Measurements from ENCODE around the gene SDC3. TPM values are rescaled to one million over a fixed set of nuclear protein-coding genes. Genes with fewer than 3 reads are reported as not detected.

SDC3 gene
- total RNA-seq, 1 experiment from 2014 or later = 39.8 TPM

- no peak for DNase-seq (ENCODE audit: low read depth)
Observed at GRCh38 chr1:30891227-30891552, 17.4 kb downstream of the SDC3 start.

DNA sequence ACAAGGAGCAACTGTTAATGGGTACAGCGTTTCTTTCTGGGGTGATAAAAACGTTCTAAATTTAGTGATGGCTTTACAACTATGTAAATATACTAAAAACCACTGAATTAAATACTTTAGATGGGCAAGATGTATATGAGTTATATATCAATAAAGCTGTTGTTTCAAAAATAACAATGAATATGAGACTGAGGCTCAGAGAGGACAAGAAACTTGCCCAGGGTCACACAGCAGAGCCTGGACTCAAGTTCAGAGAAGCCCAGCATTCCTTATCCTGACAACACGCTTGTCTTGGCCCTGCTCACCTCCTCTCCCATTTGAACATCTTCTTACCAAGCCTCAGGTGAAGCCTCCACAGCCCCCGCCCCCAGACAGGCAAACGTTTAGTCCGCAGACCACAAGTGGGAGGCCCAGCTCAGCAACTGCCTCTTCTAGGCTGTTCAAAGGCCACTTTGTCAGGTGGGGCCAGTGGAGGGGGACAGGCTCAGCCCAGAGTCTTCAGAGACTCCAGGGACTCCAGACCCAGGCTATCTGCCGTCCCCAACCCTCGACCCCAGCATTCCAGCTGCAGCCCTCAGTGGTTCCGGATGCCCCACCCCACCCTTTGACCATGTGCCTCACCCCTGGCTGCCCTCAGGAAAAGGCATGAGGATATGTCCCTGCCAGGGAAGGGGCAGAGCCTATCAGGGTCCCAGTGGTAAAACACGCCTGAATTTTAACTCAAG is 17.9 kb downstream of the SDC3 start:
- DNase-seq (ENCODE audit: low read depth) = no peak

GRCh38 chr1:30889511-30889910 is 19.0 kb downstream of the SDC3 start:
- DNase-seq (ENCODE audit: low read depth) = no peak

DNA sequence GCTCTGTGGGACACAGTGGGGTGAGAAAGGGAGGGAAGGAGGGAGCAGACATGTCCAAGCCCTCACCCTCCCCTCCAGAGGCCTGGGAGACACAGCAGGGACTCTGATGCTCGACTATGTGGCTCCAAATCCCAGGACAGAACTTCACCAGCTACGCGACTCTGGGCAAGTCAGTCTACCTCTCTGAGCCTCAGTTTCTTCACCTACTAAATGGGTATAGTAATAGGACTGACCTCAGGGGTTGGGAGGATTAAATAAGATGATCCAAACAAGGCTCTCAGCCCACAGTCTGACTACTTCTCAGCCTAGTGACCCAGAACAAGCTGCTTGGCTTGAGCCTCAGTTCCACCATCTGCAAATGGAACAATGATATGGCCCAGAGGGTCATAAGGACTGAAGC is 19.6 kb downstream of the SDC3 start:
- DNase-seq (ENCODE audit: low read depth) = no peak

DNA sequence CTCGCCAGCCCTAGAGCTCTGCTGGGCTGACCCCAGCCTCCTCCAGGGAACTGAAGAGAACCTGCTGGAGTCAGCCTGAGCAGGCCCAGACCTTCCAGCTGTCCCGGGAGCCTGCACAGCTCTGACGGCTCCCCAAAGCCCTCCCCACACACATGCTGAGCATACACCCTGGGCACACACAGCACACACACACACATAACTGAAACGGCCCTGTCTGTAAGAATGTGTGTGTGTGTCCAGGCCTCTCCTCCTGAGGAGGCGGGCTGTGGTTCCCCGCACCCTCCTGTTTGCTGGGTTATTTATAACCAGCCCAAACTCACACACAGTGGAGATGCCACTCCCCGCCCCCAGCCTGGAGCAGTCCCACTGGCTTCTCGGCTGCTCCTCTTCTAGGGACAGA is 20.2 kb downstream of the SDC3 start:
- DNase-seq (ENCODE audit: low read depth) = peak; percentile 91

DNA sequence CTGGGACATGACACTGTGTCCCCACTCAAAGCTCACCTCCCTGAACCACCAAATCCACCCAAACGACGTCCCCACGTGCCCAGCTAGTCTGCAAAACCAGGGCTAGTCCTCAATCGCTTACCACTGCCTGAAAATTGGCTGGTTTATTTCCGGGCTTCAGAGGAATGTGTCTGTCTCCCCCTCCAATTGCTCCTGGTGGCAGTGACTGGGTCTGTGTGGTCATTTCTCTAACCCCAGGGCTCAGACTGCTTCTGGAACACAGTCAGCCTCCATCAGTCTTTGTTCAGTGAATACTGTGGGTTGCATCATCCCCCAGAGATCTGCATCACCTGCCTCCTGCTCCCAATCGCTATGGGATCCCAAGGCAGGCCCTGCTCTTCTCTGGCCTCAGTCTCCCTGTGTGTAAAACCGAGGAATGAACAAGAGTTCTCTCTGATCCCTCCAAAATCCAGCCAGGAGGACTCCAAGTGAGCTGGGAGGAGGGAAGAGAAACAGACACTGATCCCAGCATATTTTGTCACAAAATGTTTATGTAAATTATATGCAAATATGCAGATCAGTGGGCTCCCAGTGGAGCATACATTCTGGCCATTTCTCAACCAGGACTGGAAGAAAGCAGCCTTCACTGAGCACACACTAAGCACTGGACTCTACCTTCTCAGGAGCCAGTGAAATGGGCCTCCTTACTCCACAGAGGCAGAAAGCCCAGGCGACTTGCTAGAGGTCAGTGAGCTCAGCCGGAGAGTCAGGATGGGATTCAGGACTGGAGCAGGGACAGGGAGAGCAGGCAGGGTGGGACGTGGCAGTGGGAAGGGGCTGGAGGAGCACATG is 20.9 kb downstream of the SDC3 start:
- DNase-seq (ENCODE audit: low read depth) = peak; percentile 20

- DNase-seq (ENCODE audit: low read depth) = no peak
Observed at GRCh38 chr1:30886710-30887428, 21.7 kb downstream of the SDC3 start.

GRCh38 chr1:30885570-30886522 is 22.7 kb downstream of the SDC3 start:
- no peak for DNase-seq (ENCODE audit: low read depth)

DNA sequence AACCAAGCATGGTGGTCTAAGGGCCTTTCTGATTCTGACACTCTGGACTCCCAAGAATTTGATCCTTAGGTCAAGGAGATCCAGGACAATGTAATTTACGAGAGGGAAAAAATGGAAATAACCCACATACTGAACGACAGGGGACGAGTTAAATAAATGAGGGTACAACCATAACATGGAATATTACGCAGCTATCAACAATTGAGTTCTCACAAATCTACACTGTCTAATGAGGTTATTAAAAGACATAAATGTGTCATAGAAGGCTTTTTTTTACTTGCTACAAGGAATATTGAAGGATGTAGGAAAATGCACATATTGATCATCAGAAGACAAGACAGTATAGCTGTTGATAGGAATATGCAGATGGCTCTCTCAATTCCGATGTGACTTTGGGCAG is 23.8 kb downstream of the SDC3 start:
- DNase-seq (ENCODE audit: low read depth) = no peak

- no peak for DNase-seq (ENCODE audit: low read depth)
Observed at GRCh38 chr1:30883389-30884172, 25.0 kb downstream of the SDC3 start.

DNA sequence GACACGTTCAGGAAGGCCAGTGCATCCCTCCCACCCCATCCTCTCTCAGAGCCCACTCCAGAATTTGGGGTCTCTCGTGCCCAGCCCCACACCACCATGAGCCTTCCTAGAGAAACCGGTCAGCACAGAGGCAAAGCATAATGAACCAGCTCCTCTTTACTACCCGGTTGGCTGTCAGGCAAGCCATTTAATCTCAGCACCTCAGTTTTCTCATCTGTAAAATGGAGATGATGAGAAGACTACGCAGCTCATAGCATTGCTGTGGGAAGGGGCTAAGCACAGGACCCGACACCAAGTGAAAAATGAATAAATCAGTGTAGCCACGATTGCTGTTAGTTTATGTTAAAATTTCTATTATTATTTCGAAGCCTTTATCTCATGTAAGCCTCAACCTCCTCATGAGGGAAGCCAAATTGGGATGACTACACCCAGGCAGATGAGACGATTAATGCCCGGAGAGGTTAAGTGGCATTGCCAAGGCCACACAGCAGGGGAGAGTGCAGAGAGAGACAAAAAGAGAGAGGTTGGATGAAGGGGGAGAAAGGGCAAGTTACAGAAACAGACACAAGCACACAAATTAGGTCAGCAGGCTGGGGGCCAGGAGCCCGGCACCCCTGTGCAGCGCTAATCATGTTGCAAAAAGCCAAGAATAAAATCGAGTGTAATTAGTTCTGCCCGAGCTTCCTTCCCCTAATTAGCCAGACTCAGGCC is 25.7 kb downstream of the SDC3 start:
- no peak for DNase-seq (ENCODE audit: low read depth)

DNA sequence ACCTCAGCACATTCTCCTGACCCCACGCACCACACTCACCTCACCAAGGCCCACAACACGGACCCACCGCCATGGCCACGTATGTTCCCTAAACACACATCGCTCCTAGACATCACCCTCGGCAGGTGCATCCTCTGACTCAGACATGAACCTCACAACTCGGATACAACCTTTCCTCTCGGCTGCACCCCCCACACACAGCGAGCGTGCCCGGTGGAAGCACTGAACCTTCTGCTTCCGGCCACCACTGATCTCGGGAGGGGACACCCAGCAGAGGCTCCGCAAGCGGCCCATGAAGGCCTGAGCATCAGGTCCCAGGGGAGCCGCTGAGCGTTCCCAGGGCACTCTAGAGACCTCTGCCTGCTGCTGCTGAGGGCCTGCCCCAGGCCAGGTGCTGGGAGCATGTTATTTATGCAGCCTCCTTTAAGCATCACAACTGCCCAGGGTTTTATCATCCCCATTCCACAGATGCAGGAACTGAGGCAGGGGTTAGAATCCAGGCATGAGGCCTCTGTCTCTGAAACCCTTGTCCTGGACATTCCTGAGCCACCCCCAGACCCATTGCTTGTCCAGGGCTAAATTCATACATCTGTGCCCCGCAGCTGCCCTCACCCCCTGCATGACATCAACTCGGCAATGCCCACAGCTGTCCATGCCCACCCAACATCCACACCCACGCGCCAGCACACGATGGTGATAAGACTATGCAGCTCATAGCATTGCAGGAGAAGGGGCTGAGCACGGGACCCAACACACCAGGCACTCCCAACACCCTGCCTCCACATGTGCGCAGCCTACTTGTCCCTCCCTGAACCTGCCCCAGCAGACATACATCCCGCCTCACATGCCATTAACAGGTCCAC is 27.0 kb downstream of the SDC3 start:
- no peak for DNase-seq (ENCODE audit: low read depth)

GRCh38 chr1:30880678-30881318 is 27.8 kb downstream of the SDC3 start:
- no peak for DNase-seq (ENCODE audit: low read depth)

DNA sequence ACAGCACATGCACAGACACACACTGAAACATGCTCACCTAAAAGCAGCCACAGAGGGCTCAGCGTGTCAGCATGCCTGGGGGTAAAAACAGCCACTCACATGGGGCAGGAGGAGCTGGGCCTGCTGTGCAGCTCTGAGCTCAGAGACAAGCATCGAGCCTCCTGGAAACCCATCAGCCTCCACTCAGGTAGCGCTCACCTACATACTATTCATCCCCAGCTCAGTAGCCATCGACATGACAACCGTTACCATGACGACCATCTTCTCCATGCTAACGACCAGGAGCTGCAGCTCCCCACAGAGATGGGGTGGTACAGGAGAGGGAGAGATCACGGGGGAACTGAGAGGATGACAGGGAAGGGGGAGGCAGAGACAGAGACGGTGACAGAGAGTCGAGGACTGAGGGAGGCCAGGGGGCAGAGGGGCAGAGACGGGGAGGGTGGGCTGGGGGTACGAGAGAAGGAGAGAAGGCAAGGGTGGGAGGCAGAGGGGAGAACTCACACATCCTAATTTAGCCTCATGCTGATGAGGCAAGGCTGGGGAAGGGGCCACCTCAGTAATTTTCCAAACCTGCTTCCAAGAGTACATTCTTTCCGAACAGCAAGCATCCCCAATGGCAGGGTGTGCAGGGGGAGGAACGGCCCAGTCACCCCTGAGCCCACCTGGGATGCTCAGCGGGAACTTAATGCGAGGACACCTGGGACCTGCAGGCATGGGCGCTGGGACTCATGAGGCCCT is 28.4 kb downstream of the SDC3 start:
- no peak for DNase-seq (ENCODE audit: low read depth)

DNA sequence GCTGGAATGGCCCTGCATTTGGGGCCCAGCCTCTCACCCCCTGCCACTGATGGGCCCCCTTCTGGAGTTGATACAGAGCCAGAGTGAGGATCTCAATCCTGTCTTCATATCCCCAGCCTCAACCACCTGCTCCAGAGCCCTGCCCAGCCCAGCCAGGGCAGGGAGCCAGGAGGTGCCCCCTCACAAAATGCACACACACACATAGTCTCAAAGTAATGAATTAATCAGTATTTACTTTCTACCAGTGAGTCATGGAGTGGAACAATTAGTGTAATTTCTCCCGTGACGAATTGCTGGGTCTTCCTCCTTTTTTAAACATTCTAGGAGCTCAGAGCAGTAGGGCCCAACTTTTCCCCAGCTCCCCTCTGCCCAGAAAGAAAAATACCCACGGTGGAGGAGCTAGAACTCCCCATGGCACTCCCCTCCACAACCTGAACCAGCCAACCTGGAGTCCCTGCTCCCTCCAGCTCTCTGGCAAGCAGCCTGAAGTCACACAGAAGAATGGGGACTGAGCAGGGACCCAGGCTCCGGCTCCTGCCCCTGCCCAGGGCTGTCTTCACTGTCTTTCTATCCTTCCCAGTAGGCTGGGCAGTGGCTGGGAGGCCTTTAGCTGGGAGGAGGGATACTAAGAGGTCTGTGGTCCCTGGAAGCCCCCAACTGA is 29.3 kb downstream of the SDC3 start:
- no peak for DNase-seq (ENCODE audit: low read depth)

DNA sequence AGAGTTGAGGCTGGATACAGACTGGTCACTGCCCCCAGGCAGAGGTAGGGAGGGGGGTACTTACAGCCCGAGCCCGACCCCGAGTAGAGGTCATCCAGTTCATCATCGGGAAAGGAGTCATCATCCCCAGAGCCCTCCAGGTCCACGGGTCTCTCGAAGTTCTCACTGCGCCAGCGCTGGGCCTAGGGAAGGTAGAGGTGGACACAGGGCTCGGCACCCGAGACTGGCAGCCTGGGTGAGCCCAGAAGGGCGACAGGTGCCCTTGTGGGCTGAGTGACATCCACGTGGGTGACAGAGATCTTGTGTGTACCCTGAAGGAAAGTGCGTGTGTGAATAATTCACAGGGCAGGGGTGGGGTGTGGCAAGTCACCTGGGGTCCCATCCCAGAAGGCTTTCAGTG is 30.0 kb downstream of the SDC3 start:
- no peak for DNase-seq (ENCODE audit: low read depth)

GRCh38 chr1:30878016-30878415 is 30.5 kb downstream of the SDC3 start:
- DNase-seq (ENCODE audit: low read depth) = no peak

Data from LHCN-M2 (cell line).